Bronchial epithelial cell (primary cell): ENCODE results near the gene SYNRG. TPM values are rescaled to one million over a fixed set of nuclear protein-coding genes. Genes with fewer than 3 reads are reported as not detected.

ENCODE experiments used
- DNase-seq: peaks from one replicate; pipeline ENCODE4 v3.0.0-alpha.2; 2010; ENCODE audit warnings: low read depth
- FAIRE-seq: peaks from 2 replicates; lab custom pipeline; 2011; peaks lifted over from hg19 to GRCh38; lab: Jason Lieb, UNC
- H3K27me3 ChIP-seq: 2 replicates; pipeline ENCODE4 v1.5.1; 2011; ENCODE audit warnings: low read length; ENCODE audit not compliant: control insufficient read depth, insufficient read depth
- H3K36me3 ChIP-seq: 2 replicates; pipeline ENCODE4 v1.5.1; 2011; ENCODE audit warnings: low read length; ENCODE audit not compliant: control insufficient read depth, insufficient read depth
- H3K4me3 ChIP-seq: 2 replicates; pipeline ENCODE4 v1.5.1; 2011; ENCODE audit warnings: mild to moderate bottlenecking, low read depth, low read length, control low read depth
- total RNA-seq: library from RNA; depleted of rRNA; stranded (reverse); fragments of >200 nt; gene quantifications from 2 replicates; pipeline ENCODE4 v1.2.1, GENCODE V29; 2014
- TF ChIP-seq, protein P1 (sequence below): IDR thresholded peaks from 2 replicates; pipeline ENCODE4 v1.5.1; 2011; ENCODE audit warnings: mild to moderate bottlenecking, moderate library complexity, low read length, control low read depth, inconsistent platforms; ENCODE audit not compliant: insufficient read depth, severe bottlenecking

The SYNRG gene
- total RNA-seq, 1 donor from 2014 or later: 4.7 TPM

DNA sequence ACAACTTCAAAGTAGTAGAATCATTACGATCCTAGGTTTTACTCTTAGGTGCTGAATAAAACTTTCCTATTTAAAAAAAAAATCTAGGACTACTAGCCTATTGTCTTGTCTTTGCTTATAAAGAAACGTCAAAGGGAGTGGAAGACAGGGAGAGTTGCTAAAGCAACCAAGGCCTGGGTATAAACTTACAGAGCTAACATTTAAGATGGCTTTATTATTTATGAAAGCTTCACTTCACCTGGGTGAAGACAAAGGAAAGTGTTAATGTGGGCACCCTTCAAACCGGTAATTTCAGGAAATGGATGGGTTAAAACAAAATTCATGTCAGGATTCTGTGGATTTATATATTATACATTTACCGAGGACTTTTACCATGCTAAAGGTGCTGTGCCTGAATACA is 117.1 kb downstream of the SYNRG start:
- Histone ChIP-seq H3K4me3 (no peak overlapping the region), H3K36me3 (peaks cover 4% of the 10 kb centered on the region), H3K27me3 (no peaks in the 10 kb centered on the region)
- TF ChIP-seq, protein P1, sequence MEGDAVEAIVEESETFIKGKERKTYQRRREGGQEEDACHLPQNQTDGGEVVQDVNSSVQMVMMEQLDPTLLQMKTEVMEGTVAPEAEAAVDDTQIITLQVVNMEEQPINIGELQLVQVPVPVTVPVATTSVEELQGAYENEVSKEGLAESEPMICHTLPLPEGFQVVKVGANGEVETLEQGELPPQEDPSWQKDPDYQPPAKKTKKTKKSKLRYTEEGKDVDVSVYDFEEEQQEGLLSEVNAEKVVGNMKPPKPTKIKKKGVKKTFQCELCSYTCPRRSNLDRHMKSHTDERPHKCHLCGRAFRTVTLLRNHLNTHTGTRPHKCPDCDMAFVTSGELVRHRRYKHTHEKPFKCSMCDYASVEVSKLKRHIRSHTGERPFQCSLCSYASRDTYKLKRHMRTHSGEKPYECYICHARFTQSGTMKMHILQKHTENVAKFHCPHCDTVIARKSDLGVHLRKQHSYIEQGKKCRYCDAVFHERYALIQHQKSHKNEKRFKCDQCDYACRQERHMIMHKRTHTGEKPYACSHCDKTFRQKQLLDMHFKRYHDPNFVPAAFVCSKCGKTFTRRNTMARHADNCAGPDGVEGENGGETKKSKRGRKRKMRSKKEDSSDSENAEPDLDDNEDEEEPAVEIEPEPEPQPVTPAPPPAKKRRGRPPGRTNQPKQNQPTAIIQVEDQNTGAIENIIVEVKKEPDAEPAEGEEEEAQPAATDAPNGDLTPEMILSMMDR: no peak
- no peak for DNase-seq
- no peak for FAIRE-seq

DNA sequence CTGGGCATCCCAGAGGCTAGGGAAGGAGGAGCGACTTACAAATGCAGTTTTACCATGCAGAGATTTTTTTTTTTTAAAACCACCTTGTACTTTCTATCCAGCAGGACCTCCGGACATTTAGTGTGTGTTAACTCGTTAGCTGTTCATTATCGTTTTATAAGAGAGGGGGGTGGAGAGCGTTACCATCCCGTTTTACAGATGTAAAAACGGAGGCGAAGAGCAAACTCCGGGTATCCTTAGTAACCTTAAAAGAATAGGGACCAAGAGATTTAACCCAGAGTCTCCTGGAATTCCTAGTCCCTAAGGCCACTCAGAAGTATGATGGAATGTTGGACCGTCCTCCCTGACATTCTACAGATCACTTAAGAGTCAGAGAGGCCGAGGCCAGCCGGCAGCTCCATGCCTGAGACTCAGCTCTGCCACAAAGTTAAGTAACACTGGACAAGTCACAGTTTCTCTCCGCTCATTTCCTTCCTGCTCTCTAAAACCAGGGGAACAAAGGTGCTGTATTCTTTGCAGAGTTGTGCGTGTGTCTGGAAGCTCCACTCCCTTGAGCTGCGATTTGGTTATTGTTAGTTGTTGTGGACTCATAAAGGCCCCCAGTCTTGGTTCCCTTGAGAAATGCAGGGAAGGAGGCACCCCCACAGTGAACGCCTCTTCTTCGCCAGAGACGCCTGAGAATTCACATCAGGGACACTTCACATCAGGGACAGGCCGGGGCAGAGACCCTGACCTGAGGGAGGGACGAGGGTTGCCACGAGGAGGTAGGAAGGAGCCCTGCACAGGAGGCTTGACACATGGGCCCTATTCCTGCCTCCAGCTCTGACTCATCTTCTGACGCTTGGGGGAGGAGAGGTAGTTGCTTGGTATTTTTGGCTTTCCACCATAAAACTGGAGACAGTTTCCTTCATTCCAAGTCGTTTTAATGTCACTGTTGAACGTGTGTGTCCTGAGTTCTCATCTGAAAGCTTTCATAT is 118.3 kb downstream of the SYNRG start:
- Histone ChIP-seq H3K27me3 (no peaks in the 10 kb centered on the region), H3K36me3 (peaks cover 4% of the 10 kb centered on the region), H3K4me3 (peak overlapping the region; percentile 67)
- FAIRE-seq: no peak
- DNase-seq: peak; percentile 83
- TF ChIP-seq, protein P1: no peak

DNA sequence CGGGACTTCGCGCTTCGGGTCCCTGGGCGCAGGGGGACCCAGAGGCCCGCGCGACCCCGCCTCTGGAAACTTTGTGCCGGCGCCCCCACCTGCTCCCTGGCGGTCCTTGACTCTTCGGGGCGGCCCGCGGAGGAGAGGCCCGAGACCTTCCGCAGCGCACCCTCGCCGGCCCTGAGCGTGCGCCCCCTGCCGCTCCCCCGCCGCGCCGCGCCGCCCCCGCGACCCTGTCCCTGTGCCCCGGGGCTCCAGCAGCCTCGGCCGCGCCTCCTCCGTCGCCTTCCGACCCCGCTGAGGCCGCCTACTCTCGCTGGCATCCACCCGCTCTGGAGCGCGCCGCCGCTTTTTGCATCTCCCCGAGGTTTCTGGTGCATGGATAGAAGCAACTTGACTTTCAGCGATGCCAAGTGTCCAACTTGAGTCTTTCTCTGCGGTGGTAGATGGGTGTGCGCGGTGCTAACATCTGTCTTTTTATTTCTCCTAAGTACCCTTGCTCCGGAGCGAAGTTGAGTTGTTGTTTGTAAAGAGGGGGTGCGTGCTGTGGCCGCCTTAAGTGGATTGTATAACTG is 119.1 kb downstream of the SYNRG start:
- peaks cover under 1% of the 10 kb centered on the region for H3K36me3 ChIP-seq
- TF ChIP-seq, protein P1: no peak
- DNase-seq: peak; percentile 26
- no peaks in the 10 kb centered on the region for H3K27me3 ChIP-seq
- no peak for FAIRE-seq
- H3K4me3 ChIP-seq: peak overlapping the region; percentile 67

DNA sequence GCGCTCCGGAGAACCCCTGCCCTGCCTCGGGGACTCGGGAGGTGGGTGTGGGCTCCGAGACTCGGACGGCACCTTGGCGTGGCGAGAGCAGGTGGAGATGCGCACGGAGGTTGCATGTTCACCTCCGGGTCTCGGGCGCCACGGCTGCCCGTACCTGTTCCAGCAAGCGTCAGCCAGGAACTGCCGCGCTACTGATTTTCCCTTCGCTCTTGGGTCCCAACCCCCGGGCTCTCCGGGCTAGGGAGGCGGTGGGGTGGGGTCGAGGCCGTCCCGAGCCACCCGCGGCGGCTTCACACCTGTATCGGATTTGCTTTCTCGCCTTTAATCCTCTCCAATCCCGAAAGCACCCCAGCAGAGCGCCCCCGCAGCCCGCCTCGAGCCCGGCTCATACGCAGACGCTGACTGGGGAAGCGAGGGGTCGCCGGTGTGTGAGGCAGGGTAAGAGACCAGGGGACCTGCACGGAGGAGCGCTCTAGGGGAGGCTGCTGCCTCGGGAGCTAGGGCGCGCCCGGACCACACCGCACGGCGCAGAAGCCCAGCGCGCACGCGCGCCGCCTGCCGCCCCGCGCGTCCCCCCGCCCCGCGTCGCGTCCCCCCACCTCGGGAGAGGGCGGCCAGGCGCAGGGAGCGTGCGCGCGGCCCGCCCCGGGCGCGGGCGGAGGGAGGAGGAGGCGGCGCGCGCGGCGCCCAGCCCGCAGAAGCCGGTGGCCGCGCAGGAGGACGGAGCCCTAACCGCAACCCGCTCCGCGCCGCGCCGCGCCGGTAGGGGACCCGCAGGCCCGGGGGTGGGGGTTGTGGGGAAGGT is 119.8 kb downstream of the SYNRG start, which contains the start of gene DUSP14:
Gene DUSP14, plus strand, starts transcription at position 695 of the 805 bp plus-strand sequence. CDS start 22,382 bp downstream, outside the sequence.
- TF ChIP-seq, protein P1: peak; percentile 6
- Histone ChIP-seq H3K4me3 (peak within 1 kb of the TSS; percentile 67), H3K36me3 (no peaks in the 10 kb centered on the region), H3K27me3 (no peaks in the 10 kb centered on the region)
- DNase-seq (peak; percentile 49), FAIRE-seq (no peak)

DNA sequence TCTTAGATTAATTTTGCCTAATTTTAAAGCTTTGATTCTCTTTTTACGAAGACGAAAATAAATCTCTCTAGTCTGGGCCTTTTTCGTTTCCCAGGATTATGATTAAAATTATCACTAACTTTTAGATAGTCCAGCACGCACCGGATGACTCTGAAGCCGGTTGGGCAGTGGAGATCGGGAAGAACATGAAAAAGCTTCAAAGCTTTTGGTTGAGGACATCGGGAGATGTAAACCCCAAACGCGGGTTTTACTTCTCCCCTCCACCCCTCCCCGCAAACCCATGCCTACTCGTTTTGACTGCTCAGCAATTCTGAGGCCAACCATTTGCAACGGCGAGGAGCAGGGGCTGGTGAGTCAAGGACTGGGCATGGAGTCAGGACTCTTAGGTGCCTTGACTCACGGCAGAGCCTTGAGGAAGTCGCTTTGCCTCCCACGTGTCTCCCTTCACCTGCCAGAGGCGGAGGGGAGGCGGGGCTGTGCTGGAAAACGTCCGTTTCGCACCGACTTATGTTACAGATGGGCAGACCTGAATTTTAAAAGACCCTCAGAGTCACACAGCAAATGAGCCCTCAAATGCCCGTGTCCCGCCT is 120.5 kb downstream of the SYNRG start:
- FAIRE-seq (no peak), DNase-seq (peak; percentile 98)
- no peaks in the 10 kb centered on the region for H3K27me3 ChIP-seq
- H3K36me3 ChIP-seq: no peaks in the 10 kb centered on the region
- TF ChIP-seq, protein P1: no peak
- peak overlapping the region; percentile 67 for H3K4me3 ChIP-seq
